ENCODE measurements around the gene KCTD11.

DNA sequence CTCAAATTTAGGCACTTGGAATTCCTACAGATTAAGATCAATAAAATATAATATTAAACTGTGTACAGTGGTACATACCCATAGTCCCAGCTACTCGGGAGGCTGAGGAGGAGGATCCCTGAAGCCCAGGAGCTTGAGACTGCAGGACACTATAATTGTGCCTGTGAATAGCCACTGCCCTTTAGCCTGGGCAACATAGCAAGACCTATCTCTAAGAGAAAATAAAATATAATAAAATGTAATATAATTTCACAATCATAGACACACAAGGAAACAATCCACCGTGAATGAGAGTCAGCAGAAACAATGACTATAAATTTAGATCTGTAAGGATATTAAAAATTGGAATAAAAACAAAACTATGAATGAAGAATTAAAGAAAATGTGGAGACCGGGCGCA lies 18.9 kb downstream of the KCTD11 start:
- TF ChIP-seq BHLHE40 (IDR thresholded peaks at IDR 0.05; ENCODE audit: borderline replicate concordance in 1 of 2, low read depth in 2 of 2, low read length in 1 of 2) = no peak
- TF ChIP-seq RFX5 (IDR thresholded peaks at IDR 0.05; ENCODE audit: low read depth, low read length) = no peak
- TF ChIP-seq HDAC2 (IDR thresholded peaks at IDR 0.05) = no peak
- TF ChIP-seq, protein P1, sequence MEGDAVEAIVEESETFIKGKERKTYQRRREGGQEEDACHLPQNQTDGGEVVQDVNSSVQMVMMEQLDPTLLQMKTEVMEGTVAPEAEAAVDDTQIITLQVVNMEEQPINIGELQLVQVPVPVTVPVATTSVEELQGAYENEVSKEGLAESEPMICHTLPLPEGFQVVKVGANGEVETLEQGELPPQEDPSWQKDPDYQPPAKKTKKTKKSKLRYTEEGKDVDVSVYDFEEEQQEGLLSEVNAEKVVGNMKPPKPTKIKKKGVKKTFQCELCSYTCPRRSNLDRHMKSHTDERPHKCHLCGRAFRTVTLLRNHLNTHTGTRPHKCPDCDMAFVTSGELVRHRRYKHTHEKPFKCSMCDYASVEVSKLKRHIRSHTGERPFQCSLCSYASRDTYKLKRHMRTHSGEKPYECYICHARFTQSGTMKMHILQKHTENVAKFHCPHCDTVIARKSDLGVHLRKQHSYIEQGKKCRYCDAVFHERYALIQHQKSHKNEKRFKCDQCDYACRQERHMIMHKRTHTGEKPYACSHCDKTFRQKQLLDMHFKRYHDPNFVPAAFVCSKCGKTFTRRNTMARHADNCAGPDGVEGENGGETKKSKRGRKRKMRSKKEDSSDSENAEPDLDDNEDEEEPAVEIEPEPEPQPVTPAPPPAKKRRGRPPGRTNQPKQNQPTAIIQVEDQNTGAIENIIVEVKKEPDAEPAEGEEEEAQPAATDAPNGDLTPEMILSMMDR (IDR thresholded peaks at IDR 0.05 in 2 of 3, conservative IDR thresholded peaks at IDR 0.05 in 1 of 3; ENCODE audit: control insufficient read depth in 2 of 3, extremely low read depth in 1 of 3, insufficient read depth in 1 of 3, low read depth in 3 of 3, low read length in 3 of 3) = no peak
- no peak for TF ChIP-seq MXI1 (IDR thresholded peaks at IDR 0.05; ENCODE audit: low read depth, low read length)
- no peak for TF ChIP-seq TAF1 (IDR thresholded peaks at IDR 0.05; ENCODE audit: borderline replicate concordance, low read depth, low read length)
- TF ChIP-seq, protein P2, sequence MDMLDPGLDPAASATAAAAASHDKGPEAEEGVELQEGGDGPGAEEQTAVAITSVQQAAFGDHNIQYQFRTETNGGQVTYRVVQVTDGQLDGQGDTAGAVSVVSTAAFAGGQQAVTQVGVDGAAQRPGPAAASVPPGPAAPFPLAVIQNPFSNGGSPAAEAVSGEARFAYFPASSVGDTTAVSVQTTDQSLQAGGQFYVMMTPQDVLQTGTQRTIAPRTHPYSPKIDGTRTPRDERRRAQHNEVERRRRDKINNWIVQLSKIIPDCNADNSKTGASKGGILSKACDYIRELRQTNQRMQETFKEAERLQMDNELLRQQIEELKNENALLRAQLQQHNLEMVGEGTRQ (IDR thresholded peaks at IDR 0.05; ENCODE audit: borderline replicate concordance, low read depth, low read length) = no peak
- TF ChIP-seq GABPA (IDR thresholded peaks at IDR 0.05; ENCODE audit: low read depth) = no peak
- TF ChIP-seq STAT3 (IDR thresholded peaks at IDR 0.05; ENCODE audit: low read depth, low read length) = no peak
- TF ChIP-seq TCF12 (IDR thresholded peaks at IDR 0.05; ENCODE audit: low read depth, low read length) = no peak
- no peak for TF ChIP-seq BRCA1 (IDR thresholded peaks at IDR 0.05; ENCODE audit: low read depth, low read length)
- TF ChIP-seq CREB1 (IDR thresholded peaks at IDR 0.05; ENCODE audit: low read depth) = no peak

All from GM12878 (cell line).